ENCODE results near the gene ZNF555.

The ZNF555 gene

GRCh38 chr19:2856457-2857050 is 15.3 kb downstream of the ZNF555 start:
- 100% methylated on average over 2 of the region's 5 CpGs for WGBS
- H3K18ac ChIP-seq (ENCODE audit: low read depth in 1 of 2, low read length in 2 of 2), result no peak overlapping the region
- H3K79me1 ChIP-seq (replicated peaks; ENCODE audit: low read length, poor library complexity, severe bottlenecking), result peaks cover 2% of the 10 kb centered on the region
- H4K8ac ChIP-seq (ENCODE audit: low read length), result no peak overlapping the region
- no peaks in the 10 kb centered on the region for H3K27me3 ChIP-seq (ENCODE audit: control insufficient read depth in 1 of 2, insufficient read depth in 1 of 2, low read length in 2 of 2)
- no peak overlapping the region for H2BK5ac ChIP-seq (ENCODE audit: low read depth, low read length, poor library complexity, severe bottlenecking)
- no peak overlapping the region for H3K4me3 ChIP-seq (ENCODE audit: insufficient read depth in 1 of 2, low read depth in 1 of 2, low read length in 2 of 2)
- H2AFZ ChIP-seq (ENCODE audit: low read depth, low read length), result no peak overlapping the region
- no peaks in the 10 kb centered on the region for H3K4me1 ChIP-seq (ENCODE audit: control insufficient read depth, insufficient read depth, low read depth, low read length)
- H3K9me3 ChIP-seq (ENCODE audit: control insufficient read depth, low read length), result peaks cover 81% of the 10 kb centered on the region
- H2AK5ac ChIP-seq (ENCODE audit: low read length, severe bottlenecking), result no peak overlapping the region
- peaks cover 25 to 36% of the 10 kb centered on the region in 2 experiments for H3K36me3 ChIP-seq (ENCODE audit: control insufficient read depth in 1 of 2, insufficient read depth in 2 of 2, low read depth in 1 of 2, low read length in 2 of 2)
- H3K14ac ChIP-seq (ENCODE audit: low read length in 2 of 2), result no peak overlapping the region
- DNase-seq, result no peak
- no peak overlapping the region for H3K4me2 ChIP-seq (ENCODE audit: low read length, poor library complexity, severe bottlenecking)
- H2BK120ac ChIP-seq (ENCODE audit: low read depth, low read length), result no peak overlapping the region
- no peak overlapping the region for H2BK15ac ChIP-seq (ENCODE audit: low read depth, poor library complexity, severe bottlenecking)
- no peak overlapping the region for H3K23ac ChIP-seq (ENCODE audit: low read length in 2 of 2)
- no peak overlapping the region for H3K9ac ChIP-seq (ENCODE audit: low read length)
- H3K27ac ChIP-seq (ENCODE audit: low read length, poor library complexity, severe bottlenecking), result no peak overlapping the region
- no peak overlapping the region for H4K91ac ChIP-seq (ENCODE audit: low read length)
- no peak overlapping the region for H3K4ac ChIP-seq (ENCODE audit: low read depth in 1 of 2, low read length in 2 of 2)
- no peak overlapping the region for H2BK12ac ChIP-seq (ENCODE audit: low read length in 2 of 2)

GRCh38 chr19:2858864-2859263 is 17.6 kb downstream of the ZNF555 start:
- H3K18ac ChIP-seq (ENCODE audit: low read depth in 1 of 2, low read length in 2 of 2), result no peak overlapping the region
- no peaks in the 10 kb centered on the region for H3K79me1 ChIP-seq (replicated peaks; ENCODE audit: low read length, poor library complexity, severe bottlenecking)
- H2BK5ac ChIP-seq (ENCODE audit: low read depth, low read length, poor library complexity, severe bottlenecking), result no peak overlapping the region
- no peak overlapping the region for H4K91ac ChIP-seq (ENCODE audit: low read length)
- H3K14ac ChIP-seq (ENCODE audit: low read length in 2 of 2), result no peak overlapping the region
- no peak overlapping the region for H4K8ac ChIP-seq (ENCODE audit: low read length)
- H3K27ac ChIP-seq (ENCODE audit: low read length, poor library complexity, severe bottlenecking), result no peak overlapping the region
- H3K23ac ChIP-seq (ENCODE audit: low read length in 2 of 2), result no peak overlapping the region
- H3K9me3 ChIP-seq (ENCODE audit: control insufficient read depth, low read length), result peaks cover 64% of the 10 kb centered on the region
- no peak overlapping the region for H3K4me2 ChIP-seq (ENCODE audit: low read length, poor library complexity, severe bottlenecking)
- no peaks in the 10 kb centered on the region for H3K4me1 ChIP-seq (ENCODE audit: control insufficient read depth, insufficient read depth, low read depth, low read length)
- DNase-seq, result no peak
- no peak overlapping the region for H3K9ac ChIP-seq (ENCODE audit: low read length)
- no peaks in the 10 kb centered on the region for H3K27me3 ChIP-seq (ENCODE audit: control insufficient read depth in 1 of 2, insufficient read depth in 1 of 2, low read length in 2 of 2)
- H3K4me3 ChIP-seq (ENCODE audit: insufficient read depth in 1 of 2, low read depth in 1 of 2, low read length in 2 of 2), result no peak overlapping the region
- H2AFZ ChIP-seq (ENCODE audit: low read depth, low read length), result no peak overlapping the region
- 97% methylated on average over 27 of the region's 27 CpGs for WGBS
- H2AK5ac ChIP-seq (ENCODE audit: low read length, severe bottlenecking), result no peak overlapping the region
- H3K36me3 ChIP-seq (ENCODE audit: control insufficient read depth in 1 of 2, insufficient read depth in 2 of 2, low read depth in 1 of 2, low read length in 2 of 2), result peaks cover 7 to 13% of the 10 kb centered on the region in 2 experiments
- H2BK15ac ChIP-seq (ENCODE audit: low read depth, poor library complexity, severe bottlenecking), result no peak overlapping the region
- no peak overlapping the region for H3K4ac ChIP-seq (ENCODE audit: low read depth in 1 of 2, low read length in 2 of 2)
- no peak overlapping the region for H2BK120ac ChIP-seq (ENCODE audit: low read depth, low read length)
- H2BK12ac ChIP-seq (ENCODE audit: low read length in 2 of 2), result no peak overlapping the region

DNA sequence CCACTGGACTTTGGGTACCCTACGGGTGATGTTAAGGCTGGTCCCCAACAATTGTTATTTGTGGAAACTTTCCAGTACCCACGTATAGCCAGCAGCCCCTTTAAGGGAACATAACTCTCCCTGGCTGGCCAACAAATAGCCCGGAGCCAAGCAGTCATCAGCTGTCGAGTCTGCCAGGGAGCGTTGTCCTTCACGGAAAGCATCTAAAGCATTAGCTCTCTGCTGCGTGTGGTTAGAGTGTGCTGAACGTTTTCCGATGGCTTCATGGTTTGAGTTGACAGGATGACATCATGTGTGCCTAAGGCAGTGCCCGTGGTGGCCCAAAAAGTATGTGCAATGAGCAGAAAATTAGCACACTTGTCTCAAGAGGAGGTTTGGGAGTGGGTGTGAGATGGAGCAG is 22.5 kb downstream of the ZNF555 start:
- H3K4me1 ChIP-seq (ENCODE audit: control insufficient read depth, insufficient read depth, low read depth, low read length), result no peaks in the 10 kb centered on the region
- no peaks in the 10 kb centered on the region for H3K27me3 ChIP-seq (ENCODE audit: control insufficient read depth in 1 of 2, insufficient read depth in 1 of 2, low read length in 2 of 2)
- no peak overlapping the region for H3K27ac ChIP-seq (ENCODE audit: low read length, poor library complexity, severe bottlenecking)
- whole genome bisulfite sequencing, result 84% methylated on average over 10 of the region's 10 CpGs
- no peak overlapping the region for H2BK120ac ChIP-seq (ENCODE audit: low read depth, low read length)
- H2AK5ac ChIP-seq (ENCODE audit: low read length, severe bottlenecking), result no peak overlapping the region
- peaks cover 26% of the 10 kb centered on the region for H3K9me3 ChIP-seq (ENCODE audit: control insufficient read depth, low read length)
- H3K4me2 ChIP-seq (ENCODE audit: low read length, poor library complexity, severe bottlenecking), result no peak overlapping the region
- H3K36me3 ChIP-seq (ENCODE audit: control insufficient read depth in 1 of 2, insufficient read depth in 2 of 2, low read depth in 1 of 2, low read length in 2 of 2), result peaks cover 0 to 2% of the 10 kb centered on the region in 2 experiments
- no peak overlapping the region for H4K91ac ChIP-seq (ENCODE audit: low read length)
- no peak overlapping the region for H4K8ac ChIP-seq (ENCODE audit: low read length)
- H3K4me3 ChIP-seq (ENCODE audit: insufficient read depth in 1 of 2, low read depth in 1 of 2, low read length in 2 of 2), result no peak overlapping the region
- H3K14ac ChIP-seq (ENCODE audit: low read length in 2 of 2), result no peak overlapping the region
- H3K9ac ChIP-seq (ENCODE audit: low read length), result no peak overlapping the region
- no peak overlapping the region for H2BK5ac ChIP-seq (ENCODE audit: low read depth, low read length, poor library complexity, severe bottlenecking)
- H2BK15ac ChIP-seq (ENCODE audit: low read depth, poor library complexity, severe bottlenecking), result no peak overlapping the region
- no peak overlapping the region for H3K23ac ChIP-seq (ENCODE audit: low read length in 2 of 2)
- no peak overlapping the region for H3K18ac ChIP-seq (ENCODE audit: low read depth in 1 of 2, low read length in 2 of 2)
- no peak overlapping the region for H3K4ac ChIP-seq (ENCODE audit: low read depth in 1 of 2, low read length in 2 of 2)
- DNase-seq, result no peak
- no peak overlapping the region for H2AFZ ChIP-seq (ENCODE audit: low read depth, low read length)
- H2BK12ac ChIP-seq (ENCODE audit: low read length in 2 of 2), result no peak overlapping the region
- H3K79me1 ChIP-seq (replicated peaks; ENCODE audit: low read length, poor library complexity, severe bottlenecking), result no peaks in the 10 kb centered on the region

GRCh38 chr19:2865334-2866100 is 24.2 kb downstream of the ZNF555 start:
- Histone ChIP-seq H3K4me1 (ENCODE audit: control insufficient read depth, insufficient read depth, low read depth, low read length) (no peaks in the 10 kb centered on the region), H2BK12ac (ENCODE audit: low read length in 2 of 2) (no peak overlapping the region), H2AFZ (ENCODE audit: low read depth, low read length) (no peak overlapping the region), H3K36me3 (ENCODE audit: control insufficient read depth in 1 of 2, insufficient read depth in 2 of 2, low read depth in 1 of 2, low read length in 2 of 2) (no peaks in the 10 kb centered on the region), H3K4me2 (ENCODE audit: low read length, poor library complexity, severe bottlenecking) (no peak overlapping the region), H3K27me3 (ENCODE audit: control insufficient read depth in 1 of 2, insufficient read depth in 1 of 2, low read length in 2 of 2) (no peaks in the 10 kb centered on the region), H3K14ac (ENCODE audit: low read length in 2 of 2) (no peak overlapping the region), H2BK15ac (ENCODE audit: low read depth, poor library complexity, severe bottlenecking) (no peak overlapping the region), H3K4ac (ENCODE audit: low read depth in 1 of 2, low read length in 2 of 2) (no peak overlapping the region), H3K9me3 (ENCODE audit: control insufficient read depth, low read length) (peaks cover 14% of the 10 kb centered on the region), H3K4me3 (ENCODE audit: insufficient read depth in 1 of 2, low read depth in 1 of 2, low read length in 2 of 2) (no peak overlapping the region), H2AK5ac (ENCODE audit: low read length, severe bottlenecking) (no peak overlapping the region), H2BK120ac (ENCODE audit: low read depth, low read length) (no peak overlapping the region), H4K91ac (ENCODE audit: low read length) (no peak overlapping the region), H3K79me1 (replicated peaks; ENCODE audit: low read length, poor library complexity, severe bottlenecking) (no peaks in the 10 kb centered on the region), H3K23ac (ENCODE audit: low read length in 2 of 2) (no peak overlapping the region), H3K27ac (ENCODE audit: low read length, poor library complexity, severe bottlenecking) (no peak overlapping the region), H2BK5ac (ENCODE audit: low read depth, low read length, poor library complexity, severe bottlenecking) (no peak overlapping the region), H3K9ac (ENCODE audit: low read length) (no peak overlapping the region), H4K8ac (ENCODE audit: low read length) (no peak overlapping the region), H3K18ac (ENCODE audit: low read depth in 1 of 2, low read length in 2 of 2) (no peak overlapping the region)
- DNase-seq, result no peak
- WGBS, result 85% methylated on average over 12 of the region's 12 CpGs
